Peyer's patch (tissue), 4 donors: ENCODE measurements around the gene TLR10. TPM values are rescaled to one million over a fixed set of nuclear protein-coding genes. Genes with fewer than 3 reads are reported as not detected.

Experiments used
- DNase-seq, 3 donors: peaks; one replicate each; pipeline ENCODE4 v3.0.0-alpha.2; 2017 to 2019
- H3K27ac ChIP-seq, 4 donors: fragments of 200-600 bp; sonication (generic); one replicate each; pipeline ENCODE4 v1.5.1; 2016 to 2019
- H3K27me3 ChIP-seq, 2 donors: fragments of 200-600 bp; sonication (generic); one replicate each; pipeline ENCODE4 v1.5.1; 2019
- H3K36me3 ChIP-seq, 3 donors: fragments of 200-600 bp; sonication (generic); one replicate each; pipeline ENCODE4 v1.5.1; 2016 to 2019
- H3K4me1 ChIP-seq, 4 donors: fragments of 200-600 bp; sonication (generic); one replicate each; pipeline ENCODE4 v1.5.1; 2016 to 2019
- H3K4me3 ChIP-seq, 4 donors: fragments of 200-600 bp; sonication (generic); 1 replicate in 3 of 4; 2 replicates in 1 of 4; pipeline ENCODE4 v1.5.1; 2016 to 2019; ENCODE audit warnings: mild to moderate bottlenecking in 1 of 4
- H3K9me3 ChIP-seq, 4 donors: fragments of 200-600 bp; sonication (generic); one replicate each; pipeline ENCODE4 v1.5.1; 2016 to 2019; ENCODE audit warnings: mild to moderate bottlenecking in 1 of 4
- POLR2A ChIP-seq, 2 donors: fragments of 450-650 bp; IDR thresholded peaks; one replicate each; pipeline ENCODE4 v1.5.1; 2017; ENCODE audit warnings: antibody characterized with exemption in 2 of 2, mild to moderate bottlenecking in 2 of 2, moderate library complexity in 2 of 2
- total RNA-seq, 4 donors: library from RNA; depleted of rRNA; stranded (reverse); fragments of >200 nt; gene quantifications; one replicate each; pipeline ENCODE4 v1.1.0, GENCODE V29; 2016
- TF ChIP-seq, protein P1 (sequence below), 6 experiments: fragments of 450-650 bp in 4 of 6; fragments of 200-600 bp in 2 of 6; sonication (generic) in 1 of 6; IDR thresholded peaks; one replicate each; pipeline ENCODE4 v1.5.1; 2017 to 2019; ENCODE audit warnings: antibody characterized with exemption in 6 of 6, mild to moderate bottlenecking in 3 of 6, moderate library complexity in 1 of 6

Gene TLR10
- total RNA-seq, 4 donors from 2014 or later = 2.0 to 37.1 TPM; not detected in 2

DNA sequence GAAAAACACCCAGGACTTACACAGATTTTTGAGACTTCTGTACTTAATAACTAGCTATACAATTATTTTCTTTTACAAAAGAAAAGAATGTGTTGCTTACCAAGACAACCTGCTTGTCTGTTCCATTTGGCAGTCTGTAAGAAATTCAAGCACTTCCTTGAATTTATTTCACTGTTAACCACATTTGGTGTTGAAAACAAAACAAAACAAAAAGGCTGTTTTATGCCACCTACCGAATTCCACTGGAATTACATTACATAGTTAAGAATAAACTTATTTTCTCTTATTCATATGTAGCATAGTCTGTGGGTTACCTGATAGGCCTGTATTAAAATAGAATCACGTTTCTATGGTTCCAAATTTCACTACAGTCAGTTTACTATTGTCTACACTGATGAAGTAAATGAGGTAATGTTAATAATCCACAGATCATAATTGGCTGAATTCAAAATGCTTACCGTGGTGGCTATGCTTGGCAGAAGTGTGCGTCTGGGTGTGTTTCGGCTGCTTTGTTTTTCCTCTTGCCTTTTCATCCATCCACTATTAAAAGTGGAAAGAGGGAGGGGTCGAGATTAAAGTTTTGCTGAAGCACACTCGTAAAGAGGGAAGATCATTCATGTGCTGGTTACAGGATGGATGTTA lies 22.0 kb upstream of the TLR10 start, which contains the start of gene TLR1:
TSS of gene TLR1 (minus strand) at position 138 of the 642 bp plus-strand sequence. CDS start 5,960 bp downstream, outside the sequence.
- DNase-seq = no peak
- Histone ChIP-seq H3K4me1 (peaks cover 0 to 10% (median 5%) of the 10 kb centered on the region in 4 donors), H3K4me3 (peak within 1 kb of the TSS; percentile 21 to 46 (median 34)), H3K27me3 (no peaks in the 10 kb centered on the region), H3K9me3 (peaks cover 0 to 10% (median 0%) of the 10 kb centered on the region in 4 donors), H3K36me3 (peaks cover 0 to 7% (median 0%) of the 10 kb centered on the region in 3 donors), H3K27ac (peak within 1 kb of the TSS; percentile 66 to 81 (median 68))
- TF ChIP-seq, protein P1, sequence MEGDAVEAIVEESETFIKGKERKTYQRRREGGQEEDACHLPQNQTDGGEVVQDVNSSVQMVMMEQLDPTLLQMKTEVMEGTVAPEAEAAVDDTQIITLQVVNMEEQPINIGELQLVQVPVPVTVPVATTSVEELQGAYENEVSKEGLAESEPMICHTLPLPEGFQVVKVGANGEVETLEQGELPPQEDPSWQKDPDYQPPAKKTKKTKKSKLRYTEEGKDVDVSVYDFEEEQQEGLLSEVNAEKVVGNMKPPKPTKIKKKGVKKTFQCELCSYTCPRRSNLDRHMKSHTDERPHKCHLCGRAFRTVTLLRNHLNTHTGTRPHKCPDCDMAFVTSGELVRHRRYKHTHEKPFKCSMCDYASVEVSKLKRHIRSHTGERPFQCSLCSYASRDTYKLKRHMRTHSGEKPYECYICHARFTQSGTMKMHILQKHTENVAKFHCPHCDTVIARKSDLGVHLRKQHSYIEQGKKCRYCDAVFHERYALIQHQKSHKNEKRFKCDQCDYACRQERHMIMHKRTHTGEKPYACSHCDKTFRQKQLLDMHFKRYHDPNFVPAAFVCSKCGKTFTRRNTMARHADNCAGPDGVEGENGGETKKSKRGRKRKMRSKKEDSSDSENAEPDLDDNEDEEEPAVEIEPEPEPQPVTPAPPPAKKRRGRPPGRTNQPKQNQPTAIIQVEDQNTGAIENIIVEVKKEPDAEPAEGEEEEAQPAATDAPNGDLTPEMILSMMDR (IDR thresholded peaks at IDR 0.05) = peak; percentile 36 to 95 (median 70)
- no peak for TF ChIP-seq POLR2A (IDR thresholded peaks at IDR 0.05)

DNA sequence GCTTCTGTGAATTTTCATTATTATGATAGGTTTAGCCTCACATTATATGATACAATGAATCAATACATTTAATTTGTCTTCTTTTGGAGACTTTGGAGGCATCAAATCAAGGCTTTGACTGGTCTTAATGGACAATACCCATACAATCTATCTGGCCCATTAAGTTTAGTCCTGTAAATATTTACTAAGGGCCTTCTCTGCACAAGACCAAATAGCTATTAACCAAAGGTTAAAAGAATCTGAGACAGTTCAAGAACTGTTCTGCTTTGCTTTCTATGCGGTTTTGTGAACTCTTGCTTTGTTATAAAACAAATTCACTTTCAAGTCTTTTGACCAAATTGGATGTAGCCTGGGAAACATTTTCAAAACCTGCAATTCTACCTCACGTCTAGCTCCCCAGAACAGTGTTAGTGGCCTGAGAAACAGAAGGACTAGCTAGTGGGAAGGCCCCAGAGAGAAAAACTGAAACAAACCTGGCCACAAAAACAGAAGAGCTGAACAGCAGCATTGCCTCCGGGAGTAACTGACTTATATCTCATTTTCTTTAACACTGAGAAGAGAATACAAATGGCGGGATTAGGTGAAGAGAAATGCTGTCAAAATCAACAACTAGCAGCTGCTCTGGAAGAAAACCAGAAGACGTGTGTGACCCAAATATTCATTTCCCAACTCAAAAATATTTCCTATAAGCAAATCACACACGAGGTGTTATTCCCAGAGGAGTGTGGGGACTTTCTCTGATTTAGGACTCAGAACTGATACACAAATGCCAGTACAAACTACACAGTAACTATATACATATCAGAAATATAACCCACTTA lies 21.3 kb upstream of the TLR10 start:
- Histone ChIP-seq H3K36me3 (peaks cover 0 to 12% (median 0%) of the 10 kb centered on the region in 3 donors), H3K27ac (peak overlapping the region; percentile 66 to 81 (median 68)), H3K27me3 (no peaks in the 10 kb centered on the region), H3K4me3 (peak overlapping the region; percentile 21 to 46 (median 34)), H3K9me3 (peaks cover 0 to 10% (median 0%) of the 10 kb centered on the region in 4 donors), H3K4me1 (peaks cover 0 to 10% (median 5%) of the 10 kb centered on the region in 4 donors)
- TF ChIP-seq, protein P1 (IDR thresholded peaks at IDR 0.05) = no peak
- no peak for TF ChIP-seq POLR2A (IDR thresholded peaks at IDR 0.05)
- DNase-seq = no peak

DNA sequence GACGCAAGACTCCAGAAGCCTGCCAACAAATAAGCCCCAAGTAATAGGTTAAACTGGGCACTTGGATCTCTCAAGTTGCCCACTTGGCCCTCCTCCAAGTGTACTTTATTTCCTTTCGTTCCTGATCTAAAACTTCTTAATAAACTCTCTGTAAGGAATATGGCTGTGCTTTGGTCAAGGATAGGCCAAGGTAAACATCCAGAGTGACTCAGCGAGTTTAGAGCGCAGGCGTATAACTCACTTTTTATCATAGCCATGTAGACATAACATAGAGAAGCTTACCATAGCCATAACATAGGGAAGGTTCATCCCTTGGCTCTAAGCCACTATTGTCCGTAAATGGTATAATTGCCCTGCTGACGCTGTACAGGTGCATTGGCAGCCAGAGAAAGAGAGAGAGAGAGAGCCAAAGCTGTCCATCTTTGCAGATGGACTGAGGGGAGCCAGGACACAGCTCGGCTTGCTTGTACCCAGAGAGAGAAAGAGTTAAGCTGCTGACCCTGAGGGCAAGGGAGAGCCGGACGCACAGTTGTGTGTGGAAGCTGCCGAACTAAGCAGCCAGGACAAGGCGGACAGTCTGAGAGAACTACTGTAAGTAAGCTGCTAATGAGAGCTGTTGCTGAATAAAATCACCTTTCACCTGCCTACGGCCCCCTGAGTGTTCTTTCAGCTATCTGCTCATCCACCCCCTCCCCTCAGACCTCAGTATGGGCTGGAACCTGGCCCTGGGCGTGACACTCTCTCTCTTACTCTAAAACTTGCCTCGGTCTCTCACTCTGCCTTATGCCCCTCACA lies 20.0 kb upstream of the TLR10 start:
- Histone ChIP-seq H3K4me1 (peaks cover 0 to 10% (median 5%) of the 10 kb centered on the region in 4 donors), H3K4me3 (peak overlapping the region in 1 of 4 donors; percentile 28), H3K27ac (no peak overlapping the region), H3K27me3 (no peaks in the 10 kb centered on the region), H3K36me3 (peaks cover 0 to 13% (median 0%) of the 10 kb centered on the region in 3 donors), H3K9me3 (peaks cover 0 to 10% (median 0%) of the 10 kb centered on the region in 4 donors)
- TF ChIP-seq, protein P1 (IDR thresholded peaks at IDR 0.05) = no peak
- TF ChIP-seq POLR2A (IDR thresholded peaks at IDR 0.05) = no peak
- no peak for DNase-seq

DNA sequence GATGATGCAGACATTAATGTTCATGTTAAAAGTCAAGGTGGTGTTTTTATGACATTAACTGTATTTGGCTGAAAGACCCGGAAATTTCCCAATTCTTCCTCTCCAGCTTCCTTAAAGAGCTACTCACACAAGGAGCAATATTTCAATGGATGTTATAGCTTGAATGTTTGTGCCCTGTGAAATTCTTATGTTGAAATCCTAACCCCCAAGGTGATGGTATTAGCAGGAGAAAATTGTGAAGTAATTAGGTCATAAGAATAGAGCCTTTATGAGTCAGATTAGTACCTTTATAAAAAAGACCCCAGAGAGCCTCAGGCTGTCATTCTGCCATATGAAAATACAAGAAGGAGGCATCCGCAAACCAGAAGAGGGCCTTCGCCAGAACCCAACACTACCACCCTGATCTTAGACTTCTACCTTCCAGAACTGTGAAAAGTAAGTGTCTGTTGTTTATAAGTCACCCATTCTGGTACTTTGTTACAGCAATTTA lies 18.2 kb upstream of the TLR10 start:
- H3K27ac ChIP-seq = no peak overlapping the region
- peaks cover 0 to 10% (median 0%) of the 10 kb centered on the region in 4 donors for H3K9me3 ChIP-seq
- H3K27me3 ChIP-seq = no peaks in the 10 kb centered on the region
- peaks cover 0 to 13% (median 0%) of the 10 kb centered on the region in 3 donors for H3K36me3 ChIP-seq
- DNase-seq = no peak
- TF ChIP-seq, protein P1 (IDR thresholded peaks at IDR 0.05) = no peak
- TF ChIP-seq POLR2A (IDR thresholded peaks at IDR 0.05) = no peak
- H3K4me1 ChIP-seq = peaks cover 0 to 10% (median 5%) of the 10 kb centered on the region in 4 donors
- H3K4me3 ChIP-seq = no peak overlapping the region

DNA sequence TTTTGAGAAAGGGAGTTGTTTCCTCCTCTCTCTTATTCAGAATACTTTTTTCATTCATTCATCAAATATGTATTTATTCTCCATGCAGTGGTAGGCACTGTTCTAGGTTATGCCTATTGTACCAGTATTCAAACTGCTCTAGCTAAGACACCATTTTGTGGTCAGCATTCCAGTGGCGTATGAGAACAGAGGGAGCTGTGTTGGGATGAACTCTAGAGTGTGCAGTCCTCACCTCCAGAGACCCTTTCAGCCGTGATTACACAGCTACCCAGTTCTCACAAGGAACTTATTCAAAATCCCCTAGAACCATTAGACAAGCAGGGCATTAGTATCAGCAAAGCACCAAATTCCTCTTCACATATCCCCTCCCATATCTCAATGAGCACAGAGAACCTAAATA lies 17.6 kb upstream of the TLR10 start:
- H3K4me1 ChIP-seq = peaks cover 0 to 10% (median 5%) of the 10 kb centered on the region in 4 donors
- H3K27ac ChIP-seq = no peak overlapping the region
- no peaks in the 10 kb centered on the region for H3K27me3 ChIP-seq
- H3K9me3 ChIP-seq = peaks cover 0 to 10% (median 0%) of the 10 kb centered on the region in 4 donors
- no peak for DNase-seq
- H3K4me3 ChIP-seq = no peak overlapping the region
- TF ChIP-seq, protein P1 (IDR thresholded peaks at IDR 0.05) = no peak
- no peak for TF ChIP-seq POLR2A (IDR thresholded peaks at IDR 0.05)
- H3K36me3 ChIP-seq = peaks cover 0 to 13% (median 0%) of the 10 kb centered on the region in 3 donors
